Loucy (cell line): ENCODE results near the gene LHFPL6.

ENCODE experiments used
- H2AFZ ChIP-seq: fragments of 200-600 bp; sonication (generic); 2 replicates; pipeline ENCODE4 v1.6.0; 2016; ENCODE audit warnings: antibody characterized with exemption, mild to moderate bottlenecking, low read length, moderate library complexity
- H3F3A ChIP-seq: fragments of 200-600 bp; 2 replicates; pipeline ENCODE4 v1.6.0; 2016; ENCODE audit warnings: antibody characterized with exemption, low read depth, mild to moderate bottlenecking
- H3K27me3 ChIP-seq: fragments of 200-600 bp; sonication (generic); 2 replicates; pipeline ENCODE4 v1.6.1; 2014; ENCODE audit warnings: low read length, mild to moderate bottlenecking; ENCODE audit not compliant: insufficient read depth, poor library complexity, severe bottlenecking
- H3K36me3 ChIP-seq: fragments of 200-600 bp; sonication (generic); 2 replicates; pipeline ENCODE4 v1.6.1; 2016; ENCODE audit warnings: low read length; ENCODE audit not compliant: insufficient read depth
- H3K4me1 ChIP-seq: fragments of 200-600 bp; sonication (generic); 2 replicates; pipeline ENCODE4 v1.5.1; 2014; ENCODE audit warnings: low read length, mild to moderate bottlenecking; ENCODE audit not compliant: insufficient read depth, poor library complexity, severe bottlenecking
- H3K4me2 ChIP-seq: fragments of 200-600 bp; sonication (generic); 2 replicates; pipeline ENCODE4 v1.6.0; 2014; ENCODE audit warnings: antibody characterized with exemption, low read length, low read depth, mild to moderate bottlenecking; ENCODE audit not compliant: poor library complexity, severe bottlenecking
- H3K4me3 ChIP-seq: fragments of 200-600 bp; sonication (generic); 2 replicates; pipeline ENCODE4 v1.5.1; 2014; ENCODE audit warnings: low read length, mild to moderate bottlenecking, mixed read lengths; ENCODE audit not compliant: poor library complexity, severe bottlenecking
- H3K79me2 ChIP-seq: fragments of 200-600 bp; sonication (generic); 2 replicates; pipeline ENCODE4 v1.6.1; 2014; ENCODE audit warnings: low read length; ENCODE audit not compliant: insufficient read depth
- H3K9ac ChIP-seq: fragments of 200-600 bp; sonication (generic); 2 replicates; pipeline ENCODE4 v1.6.0; 2014; ENCODE audit warnings: mild to moderate bottlenecking, low read depth, low read length, moderate library complexity; ENCODE audit not compliant: poor library complexity, severe bottlenecking
- H3K9me2 ChIP-seq: fragments of 200-600 bp; sonication (generic); replicated peaks from 2 replicates; pipeline ENCODE4 v1.6.1; 2016; ENCODE audit warnings: low read depth, low read length, mixed read lengths
- H3K9me3 ChIP-seq: fragments of 200-600 bp; sonication (generic); 2 replicates; pipeline ENCODE4 v1.6.1; 2014; ENCODE audit warnings: mild to moderate bottlenecking, antibody characterized with exemption, low read length, low read depth; ENCODE audit not compliant: insufficient read depth
- H4K20me1 ChIP-seq: fragments of 200-600 bp; sonication (generic); 2 replicates; pipeline ENCODE4 v1.6.0; 2014; ENCODE audit warnings: antibody characterized with exemption, low read length, mild to moderate bottlenecking; ENCODE audit not compliant: insufficient read depth, poor library complexity, severe bottlenecking
- CTCF ChIP-seq: fragments of 200-600 bp; sonication (generic); conservative IDR thresholded peaks from 2 replicates; pipeline ENCODE4 v1.5.1; 2014; ENCODE audit warnings: mild to moderate bottlenecking, antibody characterized with exemption, low read length
- EZH2phosphoT487 ChIP-seq: fragments of 200-600 bp; IDR thresholded peaks from 2 replicates; pipeline ENCODE4 v1.6.1; 2018; ENCODE audit warnings: antibody characterized with exemption, mild to moderate bottlenecking, moderate library complexity, borderline replicate concordance

The LHFPL6 gene

GRCh38 chr13:39481491-39481890, 121.5 kb downstream of the LHFPL6 start:
- H3K4me1 ChIP-seq: no peaks in the 10 kb centered on the region
- H3K4me2 ChIP-seq: no peak overlapping the region
- H3K9ac ChIP-seq: no peak overlapping the region
- TF ChIP-seq EZH2phosphoT487 (no peak), CTCF (no peak)
- H3K36me3 ChIP-seq: no peaks in the 10 kb centered on the region
- H3K27me3 ChIP-seq: no peaks in the 10 kb centered on the region
- H4K20me1 ChIP-seq: no peaks in the 10 kb centered on the region
- no peak overlapping the region for H3K4me3 ChIP-seq
- H3K9me3 ChIP-seq: no peaks in the 10 kb centered on the region
- H2AFZ ChIP-seq: no peak overlapping the region
- no peaks in the 10 kb centered on the region for H3F3A ChIP-seq
- H3K9me2 ChIP-seq: no peaks in the 10 kb centered on the region
- H3K79me2 ChIP-seq: no peaks in the 10 kb centered on the region

GRCh38 chr13:39474600-39474999, 128.4 kb downstream of the LHFPL6 start:
- H3F3A ChIP-seq: no peaks in the 10 kb centered on the region

GRCh38 chr13:39469676-39470075, 133.3 kb downstream of the LHFPL6 start:
- TF ChIP-seq CTCF (no peak), EZH2phosphoT487 (no peak)
- H3K4me1 ChIP-seq: no peaks in the 10 kb centered on the region
- H3K9me2 ChIP-seq: no peaks in the 10 kb centered on the region

More at GRCh38 chr13:39474600-39474999, 128.4 kb downstream of the LHFPL6 start:
- Histone ChIP-seq H4K20me1 (no peaks in the 10 kb centered on the region), H3K9ac (no peak overlapping the region), H3K4me1 (no peaks in the 10 kb centered on the region), H3K36me3 (no peaks in the 10 kb centered on the region), H3K9me3 (no peaks in the 10 kb centered on the region), H3K27me3 (no peaks in the 10 kb centered on the region), H3K9me2 (no peaks in the 10 kb centered on the region), H2AFZ (no peak overlapping the region), H3K79me2 (no peaks in the 10 kb centered on the region), H3K4me2 (no peak overlapping the region), H3K4me3 (no peak overlapping the region)
- TF ChIP-seq EZH2phosphoT487 (no peak), CTCF (no peak)

More at GRCh38 chr13:39469676-39470075, 133.3 kb downstream of the LHFPL6 start:
- no peaks in the 10 kb centered on the region for H3K27me3 ChIP-seq
- H3K79me2 ChIP-seq: no peaks in the 10 kb centered on the region
- H3F3A ChIP-seq: no peaks in the 10 kb centered on the region
- H3K36me3 ChIP-seq: no peaks in the 10 kb centered on the region
- H3K4me2 ChIP-seq: no peak overlapping the region
- H4K20me1 ChIP-seq: no peaks in the 10 kb centered on the region
- no peak overlapping the region for H2AFZ ChIP-seq
- no peaks in the 10 kb centered on the region for H3K9me3 ChIP-seq
- no peak overlapping the region for H3K4me3 ChIP-seq
- no peak overlapping the region for H3K9ac ChIP-seq
